AG09309 (cell line): ENCODE results near the gene FLT3.

Source experiments
- DNase-seq: peaks from one replicate; pipeline ENCODE4 v3.0.0-alpha.2; 2010; ENCODE audit warnings: low read depth
- H3K4me3 ChIP-seq: 2 replicates; pipeline ENCODE4 v1.5.1; 2011; ENCODE audit warnings: mild to moderate bottlenecking, low read depth, low read length, moderate library complexity; ENCODE audit not compliant: control insufficient read depth
- CTCF ChIP-seq: IDR thresholded peaks from 2 replicates; pipeline ENCODE4 v1.5.1; 2011; ENCODE audit warnings: mild to moderate bottlenecking, low read depth, low read length, inconsistent platforms; ENCODE audit not compliant: insufficient read depth, control insufficient read depth; ENCODE audit errors: missing control alignments

Gene FLT3

GRCh38 chr13:27980280-27980998 is 119.9 kb downstream of the FLT3 start:
- no peak overlapping the region for H3K4me3 ChIP-seq
- no peak for DNase-seq
- TF ChIP-seq CTCF: no peak

GRCh38 chr13:27979765-27980279 is 120.6 kb downstream of the FLT3 start:
- DNase-seq: no peak
- no peak for TF ChIP-seq CTCF
- no peak overlapping the region for H3K4me3 ChIP-seq

- no peak overlapping the region for H3K4me3 ChIP-seq
- TF ChIP-seq CTCF: no peak
- no peak for DNase-seq
Measured at GRCh38 chr13:27979001-27979643, 121.3 kb downstream of the FLT3 start.

- no peak overlapping the region for H3K4me3 ChIP-seq
- TF ChIP-seq CTCF: no peak
- DNase-seq: no peak
Measured at GRCh38 chr13:27978301-27978968, 121.9 kb downstream of the FLT3 start.

- no peak for DNase-seq
- H3K4me3 ChIP-seq: no peak overlapping the region
- no peak for TF ChIP-seq CTCF
Measured at GRCh38 chr13:27977476-27978300, 122.7 kb downstream of the FLT3 start.
